Right renal cortex interstitium (tissue), 3 donors: ENCODE results near the gene CTNNA3. TPM values are rescaled to one million over a fixed set of nuclear protein-coding genes. Genes with fewer than 3 reads are reported as not detected.

Experiments
- DNase-seq, 3 donors: peaks; one replicate each; pipeline ENCODE4 v3.0.0-alpha.2; 2013; ENCODE audit warnings: low read depth in 3 of 3, low spot score in 2 of 3
- polyA plus RNA-seq, 3 donors: library from polyadenylated mRNA; unstranded; fragments of 120-200 nt; gene quantifications; one replicate each; pipeline ENCODE4 v1.2.1, GENCODE V29; 2013; ENCODE audit not compliant: insufficient read length in 3 of 3

The CTNNA3 gene
- polyA plus RNA-seq, 3 donors, result 4.0 to 6.3 (median 4.8) TPM

- DNase-seq, result no peak
Observed at GRCh38 chr10:66513504-66513903, 1182.5 kb downstream of the CTNNA3 start.

GRCh38 chr10:66505003-66505657 lies 1190.9 kb downstream of the CTNNA3 start:
- no peak for DNase-seq

- DNase-seq, result no peak
Observed at GRCh38 chr10:66501356-66501755, 1194.6 kb downstream of the CTNNA3 start.

- no peak for DNase-seq
Observed at GRCh38 chr10:66483966-66484365, 1212.0 kb downstream of the CTNNA3 start.

- no peak for DNase-seq
Observed at GRCh38 chr10:66472156-66472555, 1223.8 kb downstream of the CTNNA3 start.

GRCh38 chr10:66467042-66467441 lies 1229.0 kb downstream of the CTNNA3 start:
- no peak for DNase-seq

- DNase-seq, result no peak
Observed at GRCh38 chr10:66466622-66467021, 1229.4 kb downstream of the CTNNA3 start.

- DNase-seq, result no peak
Observed at GRCh38 chr10:66463611-66464010, 1232.4 kb downstream of the CTNNA3 start.

GRCh38 chr10:66457629-66458028 lies 1238.4 kb downstream of the CTNNA3 start:
- no peak for DNase-seq

GRCh38 chr10:66455304-66455703 lies 1240.7 kb downstream of the CTNNA3 start:
- no peak for DNase-seq

- no peak for DNase-seq
Observed at GRCh38 chr10:66440568-66440967, 1255.4 kb downstream of the CTNNA3 start.

GRCh38 chr10:66414943-66415342 lies 1281.1 kb downstream of the CTNNA3 start:
- DNase-seq, result no peak

- DNase-seq, result peak in 1 of 3 donors; percentile 2
Observed at GRCh38 chr10:66405566-66405965, 1290.4 kb downstream of the CTNNA3 start.

- DNase-seq, result no peak
Observed at GRCh38 chr10:66398669-66399068, 1297.3 kb downstream of the CTNNA3 start.

GRCh38 chr10:66394342-66395063 lies 1301.5 kb downstream of the CTNNA3 start:
- no peak for DNase-seq

GRCh38 chr10:66390926-66391325 lies 1305.1 kb downstream of the CTNNA3 start:
- no peak for DNase-seq

- DNase-seq, result no peak
Observed at GRCh38 chr10:66381045-66381444, 1315.0 kb downstream of the CTNNA3 start.

GRCh38 chr10:66378117-66378876 lies 1317.7 kb downstream of the CTNNA3 start:
- no peak for DNase-seq

- DNase-seq, result no peak
Observed at GRCh38 chr10:66368146-66368545, 1327.8 kb downstream of the CTNNA3 start.

GRCh38 chr10:66366163-66366562 lies 1329.8 kb downstream of the CTNNA3 start:
- DNase-seq, result no peak

GRCh38 chr10:66365686-66366085 lies 1330.3 kb downstream of the CTNNA3 start:
- DNase-seq, result no peak

- DNase-seq, result no peak
Observed at GRCh38 chr10:66362522-66362921, 1333.5 kb downstream of the CTNNA3 start.
